RPMI7951 (cell line): Measurements from ENCODE around the gene CST9L. TPM values are rescaled to one million over a fixed set of nuclear protein-coding genes. Genes with fewer than 3 reads are reported as not detected.
A peak's percentile ranks its signal among the peaks of the same experiment; 100 is the strongest.

ENCODE experiments used
- DNase-seq: peaks from one replicate; pipeline ENCODE4 v3.0.0-alpha.2; 2012; ENCODE audit warnings: low read depth
- total RNA-seq: library from RNA; depleted of rRNA; stranded (reverse); fragments of >200 nt; shearing (Covaris generic); gene quantifications from 2 replicates; pipeline ENCODE4 v1.2.3, GENCODE V29; 2014; rRNA removed

CST9L gene
- not detected in 2 replicates for total RNA-seq

GRCh38 chr20:23568320-23568970 is at the start of gene CST9L:
CST9L (minus strand) TSS chr20:23568484; CDS start chr20:23568450, 34 bp downstream.
- no peak for DNase-seq

- no peak for DNase-seq
Measured at GRCh38 chr20:23614163-23614562, 45.9 kb upstream of the CST9L start.

- no peak for DNase-seq
Measured at GRCh38 chr20:23613676-23614075, 45.4 kb upstream of the CST9L start.

GRCh38 chr20:23612396-23612795 is 44.1 kb upstream of the CST9L start:
- DNase-seq, result no peak

- no peak for DNase-seq
Measured at GRCh38 chr20:23609486-23610109, 41.3 kb upstream of the CST9L start.

GRCh38 chr20:23608251-23608846 is 40.1 kb upstream of the CST9L start:
- DNase-seq, result no peak

- no peak for DNase-seq
Measured at GRCh38 chr20:23607497-23608245, 39.4 kb upstream of the CST9L start.

GRCh38 chr20:23606652-23607049 is 38.4 kb upstream of the CST9L start:
- peak; percentile 84 for DNase-seq

- DNase-seq, result no peak
Measured at GRCh38 chr20:23605867-23606651, 37.8 kb upstream of the CST9L start, which contains the start of gene CST9. CST9 (minus strand) TSS chr20:23605917; CDS start chr20:23605864, 53 bp downstream.

GRCh38 chr20:23604306-23604705 is 36.0 kb upstream of the CST9L start:
- DNase-seq, result no peak

- DNase-seq, result no peak
Measured at GRCh38 chr20:23603321-23603720, 35.0 kb upstream of the CST9L start.

GRCh38 chr20:23602699-23603098 is 34.4 kb upstream of the CST9L start:
- no peak for DNase-seq

GRCh38 chr20:23602241-23602640 is 34.0 kb upstream of the CST9L start:
- no peak for DNase-seq

GRCh38 chr20:23601715-23602114 is 33.4 kb upstream of the CST9L start:
- no peak for DNase-seq

- no peak for DNase-seq
Measured at GRCh38 chr20:23598481-23598880, 30.2 kb upstream of the CST9L start.

- DNase-seq, result peak; percentile 59
Measured at GRCh38 chr20:23596579-23597250, 28.4 kb upstream of the CST9L start.

GRCh38 chr20:23595941-23596340 is 27.7 kb upstream of the CST9L start:
- DNase-seq, result no peak

- no peak for DNase-seq
Measured at GRCh38 chr20:23588434-23589403, 20.4 kb upstream of the CST9L start.

GRCh38 chr20:23587631-23588030 is 19.3 kb upstream of the CST9L start:
- no peak for DNase-seq
